T-helper 17 cell (primary cell): ENCODE results near the gene BUD31. TPM values are rescaled to one million over a fixed set of nuclear protein-coding genes. Genes with fewer than 3 reads are reported as not detected.

Experiments used
- ATAC-seq: fragments of 150-1000 bp; cut with Tn5 transposase; 2 replicates; pipeline ENCODE4 v1.10.0; 2021; ENCODE audit warnings: mild to moderate bottlenecking, moderate library complexity
- DNase-seq, 3 donors: peaks; one replicate each; pipeline versions ENCODE4 v3.0.0 to v3.0.0-alpha.2; 2020 to 2021
- H3K9me3 ChIP-seq: one replicate; pipeline ENCODE4 v1.7.0; 2013; ENCODE audit warnings: low read length, mild to moderate bottlenecking; ENCODE audit not compliant: control insufficient read depth, poor library complexity, severe bottlenecking
- H3K27ac Mint-ChIP-seq: one replicate; pipeline ENCODE4 v1.8.0; 2022; ENCODE audit warnings: mild to moderate bottlenecking, moderate library complexity, mixed read lengths
- H3K27me3 Mint-ChIP-seq: one replicate; pipeline ENCODE4 v1.8.0; 2022; ENCODE audit warnings: mixed read lengths
- H3K36me3 Mint-ChIP-seq: one replicate; pipeline ENCODE4 v1.8.0; 2022; ENCODE audit warnings: low read depth, mixed read lengths
- H3K4me1 Mint-ChIP-seq: one replicate; pipeline ENCODE4 v1.8.0; 2022; ENCODE audit warnings: mild to moderate bottlenecking, mixed read lengths
- H3K4me3 Mint-ChIP-seq: one replicate; pipeline ENCODE4 v1.8.0; 2022; ENCODE audit warnings: mild to moderate bottlenecking, moderate library complexity, mixed read lengths
- total RNA-seq, 4 donors: library from RNA in 2 of 4; stranded (reverse) in 2 of 4; gene quantifications; one replicate each; pipeline ENCODE4 v1.2.3 and lab custom pipeline; 2022 to 2026

The BUD31 gene
- total RNA-seq, 2 donors from 2014 or later, result 170 to 175 TPM

- peak; percentile 71 to 80 (median 73) for DNase-seq
- peak within 1 kb of the TSS; percentile 95 for H3K27ac Mint-ChIP-seq
- H3K4me3 Mint-ChIP-seq, result peak within 1 kb of the TSS; percentile 98
- H3K27me3 Mint-ChIP-seq, result no peaks in the 10 kb centered on the region
- H3K4me1 Mint-ChIP-seq, result peaks cover 30% of the 10 kb centered on the region
- no peaks in the 10 kb centered on the region for H3K9me3 ChIP-seq
- peaks cover 5% of the 10 kb centered on the region for H3K36me3 Mint-ChIP-seq
- ATAC-seq, result peak; percentile 90
These were observed 30.1 kb downstream of the BUD31 start, which contains the start of the genes CPSF4 and PTCD1 for GRCh38 chr7:99438573-99439480. Gene CPSF4 (plus strand): TSS chr7:99438943. CDS start chr7:99439083, 140 bp downstream. Gene PTCD1 (minus strand): TSS chr7:99438798. CDS start chr7:99435242, 3,556 bp downstream.

- DNase-seq (no peak), ATAC-seq (no peak)
- no peaks in the 10 kb centered on the region for H3K9me3 ChIP-seq
- H3K27me3 Mint-ChIP-seq, result no peaks in the 10 kb centered on the region
- H3K36me3 Mint-ChIP-seq, result peaks cover 5% of the 10 kb centered on the region
- peak overlapping the region; percentile 95 for H3K27ac Mint-ChIP-seq
- peaks cover 30% of the 10 kb centered on the region for H3K4me1 Mint-ChIP-seq
- H3K4me3 Mint-ChIP-seq, result peak overlapping the region; percentile 98
These were observed 31.4 kb downstream of the BUD31 start for GRCh38 chr7:99440195-99440594.

GRCh38 chr7:99446096-99446495 lies 37.3 kb downstream of the BUD31 start:
- H3K27ac Mint-ChIP-seq, result no peak overlapping the region
- no peaks in the 10 kb centered on the region for H3K27me3 Mint-ChIP-seq
- H3K4me1 Mint-ChIP-seq, result peaks cover 15% of the 10 kb centered on the region
- peaks cover 7% of the 10 kb centered on the region for H3K36me3 Mint-ChIP-seq
- ATAC-seq, result no peak
- H3K4me3 Mint-ChIP-seq, result no peak overlapping the region
- DNase-seq, result no peak
- H3K9me3 ChIP-seq, result no peaks in the 10 kb centered on the region

- H3K27ac Mint-ChIP-seq, result no peak overlapping the region
- no peak overlapping the region for H3K4me3 Mint-ChIP-seq
- no peak for DNase-seq
- H3K36me3 Mint-ChIP-seq, result peaks cover 4% of the 10 kb centered on the region
- peaks cover 10% of the 10 kb centered on the region for H3K4me1 Mint-ChIP-seq
- no peaks in the 10 kb centered on the region for H3K27me3 Mint-ChIP-seq
- no peaks in the 10 kb centered on the region for H3K9me3 ChIP-seq
- ATAC-seq, result no peak
These were observed 39.2 kb downstream of the BUD31 start for GRCh38 chr7:99447943-99448342.

- no peaks in the 10 kb centered on the region for H3K9me3 ChIP-seq
- Mint-ChIP-seq H3K27ac (no peak overlapping the region), H3K36me3 (peaks cover 3% of the 10 kb centered on the region), H3K4me1 (peaks cover 7% of the 10 kb centered on the region), H3K4me3 (no peak overlapping the region), H3K27me3 (no peaks in the 10 kb centered on the region)
- ATAC-seq (no peak), DNase-seq (no peak)
These were observed 40.1 kb downstream of the BUD31 start for GRCh38 chr7:99448855-99449254.

GRCh38 chr7:99449326-99449725 lies 40.6 kb downstream of the BUD31 start:
- Mint-ChIP-seq H3K36me3 (peaks cover 4% of the 10 kb centered on the region), H3K4me3 (no peak overlapping the region), H3K27ac (no peak overlapping the region), H3K4me1 (peaks cover 7% of the 10 kb centered on the region), H3K27me3 (no peaks in the 10 kb centered on the region)
- no peaks in the 10 kb centered on the region for H3K9me3 ChIP-seq
- DNase-seq (no peak), ATAC-seq (no peak)

GRCh38 chr7:99451936-99452335 lies 43.2 kb downstream of the BUD31 start:
- no peak for ATAC-seq
- Mint-ChIP-seq H3K27ac (no peak overlapping the region), H3K4me1 (peaks cover 9% of the 10 kb centered on the region), H3K36me3 (peaks cover 6% of the 10 kb centered on the region), H3K27me3 (no peaks in the 10 kb centered on the region), H3K4me3 (no peak overlapping the region)
- no peaks in the 10 kb centered on the region for H3K9me3 ChIP-seq
- DNase-seq, result no peak

GRCh38 chr7:99452541-99452940 lies 43.8 kb downstream of the BUD31 start:
- Mint-ChIP-seq H3K27ac (no peak overlapping the region), H3K27me3 (no peaks in the 10 kb centered on the region), H3K4me3 (no peak overlapping the region), H3K36me3 (peaks cover 6% of the 10 kb centered on the region), H3K4me1 (peaks cover 11% of the 10 kb centered on the region)
- H3K9me3 ChIP-seq, result no peaks in the 10 kb centered on the region
- ATAC-seq (no peak), DNase-seq (no peak)

- Mint-ChIP-seq H3K4me1 (peaks cover 11% of the 10 kb centered on the region), H3K4me3 (no peak overlapping the region), H3K36me3 (peaks cover 6% of the 10 kb centered on the region), H3K27ac (no peak overlapping the region), H3K27me3 (no peaks in the 10 kb centered on the region)
- no peaks in the 10 kb centered on the region for H3K9me3 ChIP-seq
- no peak for ATAC-seq
- no peak for DNase-seq
These were observed 44.3 kb downstream of the BUD31 start for GRCh38 chr7:99453105-99453504.

GRCh38 chr7:99455874-99456273 lies 47.1 kb downstream of the BUD31 start:
- Mint-ChIP-seq H3K4me3 (no peak overlapping the region), H3K27ac (no peak overlapping the region), H3K4me1 (peaks cover 18% of the 10 kb centered on the region), H3K27me3 (no peaks in the 10 kb centered on the region), H3K36me3 (peaks cover 6% of the 10 kb centered on the region)
- no peak for DNase-seq
- no peaks in the 10 kb centered on the region for H3K9me3 ChIP-seq
- ATAC-seq, result no peak

GRCh38 chr7:99456288-99456687 lies 47.5 kb downstream of the BUD31 start:
- H3K27me3 Mint-ChIP-seq, result no peaks in the 10 kb centered on the region
- peaks cover 6% of the 10 kb centered on the region for H3K36me3 Mint-ChIP-seq
- peaks cover 15% of the 10 kb centered on the region for H3K4me1 Mint-ChIP-seq
- H3K27ac Mint-ChIP-seq, result no peak overlapping the region
- no peaks in the 10 kb centered on the region for H3K9me3 ChIP-seq
- ATAC-seq (no peak), DNase-seq (no peak)
- H3K4me3 Mint-ChIP-seq, result no peak overlapping the region

GRCh38 chr7:99457050-99457649 lies 48.4 kb downstream of the BUD31 start:
- Mint-ChIP-seq H3K4me3 (no peak overlapping the region), H3K27me3 (no peaks in the 10 kb centered on the region), H3K36me3 (peaks cover 6% of the 10 kb centered on the region), H3K4me1 (peaks cover 15% of the 10 kb centered on the region), H3K27ac (peak overlapping the region; percentile 43)
- DNase-seq, result no peak
- no peaks in the 10 kb centered on the region for H3K9me3 ChIP-seq
- no peak for ATAC-seq

GRCh38 chr7:99457650-99458493 lies 49.1 kb downstream of the BUD31 start:
- no peak overlapping the region for H3K27ac Mint-ChIP-seq
- DNase-seq, result no peak
- ATAC-seq, result no peak
- no peaks in the 10 kb centered on the region for H3K9me3 ChIP-seq
- H3K4me1 Mint-ChIP-seq, result peaks cover 18% of the 10 kb centered on the region
- H3K27me3 Mint-ChIP-seq, result no peaks in the 10 kb centered on the region
- H3K4me3 Mint-ChIP-seq, result no peak overlapping the region
- H3K36me3 Mint-ChIP-seq, result peaks cover 6% of the 10 kb centered on the region
